NCI-H187 (cell line): Measurements from ENCODE around the gene CPED1.
"Not testable (repeated sequence)": the region's sequence is repeated elsewhere in the genome, so short reads cannot be mapped to it uniquely, and the experiment has no call there.

Experiments used
- DNase-seq, 2 experiments: peaks; one replicate each; lab custom pipeline; 2025; lab: John Stamatoyannopoulos, UW

Gene CPED1

GRCh38 chr7:121017586-121017985, 29.1 kb downstream of the CPED1 start:
- DNase-seq: no peak

DNA sequence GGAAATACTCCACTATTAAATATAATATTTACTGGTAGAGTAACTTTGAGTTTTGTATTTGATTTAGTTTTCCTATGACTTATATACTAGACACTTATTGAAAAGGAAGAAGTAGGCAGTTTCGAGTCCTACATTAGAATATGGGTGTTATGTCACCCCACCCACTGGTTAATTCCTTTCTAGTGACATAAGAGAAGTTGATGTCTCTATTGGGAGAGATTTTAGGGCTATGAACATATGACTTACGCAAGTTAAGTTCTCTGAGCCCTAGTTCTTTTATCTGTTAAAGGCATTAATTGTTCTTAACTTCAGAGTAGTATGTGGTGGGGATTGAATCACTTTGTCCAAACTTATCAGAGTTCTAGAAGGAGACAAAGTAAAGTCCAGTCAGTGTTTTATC, 30.5 kb downstream of the CPED1 start:
- no peak for DNase-seq

DNA sequence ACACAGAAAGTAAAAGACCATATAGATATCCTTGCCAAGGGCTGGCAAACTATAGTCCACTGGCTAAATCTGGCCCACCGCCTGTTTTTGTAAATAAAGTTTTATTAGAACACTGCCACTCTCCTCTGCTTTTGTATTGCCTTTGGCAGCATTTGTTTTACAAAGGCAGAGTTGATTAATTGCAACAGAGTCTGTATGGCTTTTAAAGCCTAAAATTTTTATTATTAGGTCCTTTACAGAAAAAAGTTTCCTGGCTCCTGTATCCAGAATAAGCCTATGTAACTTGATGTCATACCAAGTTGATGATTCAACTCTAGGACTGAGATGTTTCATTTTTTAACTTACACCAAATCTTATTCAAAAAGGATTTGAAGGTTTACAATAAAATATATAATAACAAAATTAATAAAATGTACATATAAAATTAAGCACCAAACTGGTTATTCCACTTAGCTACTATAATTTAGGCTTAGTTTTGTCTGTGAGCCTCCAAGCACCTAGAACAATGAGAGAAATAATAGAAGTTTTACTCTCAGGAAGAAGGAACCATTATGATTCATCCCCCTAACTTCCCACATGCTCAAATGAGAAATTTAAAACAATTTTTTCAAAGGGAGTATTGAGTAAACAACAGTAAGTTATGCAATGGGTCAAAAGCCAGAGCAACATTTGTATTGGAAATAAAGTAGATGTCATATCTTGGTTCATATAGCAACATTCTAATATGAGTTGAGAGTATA, 31.9 kb downstream of the CPED1 start:
- no peak for DNase-seq

DNA sequence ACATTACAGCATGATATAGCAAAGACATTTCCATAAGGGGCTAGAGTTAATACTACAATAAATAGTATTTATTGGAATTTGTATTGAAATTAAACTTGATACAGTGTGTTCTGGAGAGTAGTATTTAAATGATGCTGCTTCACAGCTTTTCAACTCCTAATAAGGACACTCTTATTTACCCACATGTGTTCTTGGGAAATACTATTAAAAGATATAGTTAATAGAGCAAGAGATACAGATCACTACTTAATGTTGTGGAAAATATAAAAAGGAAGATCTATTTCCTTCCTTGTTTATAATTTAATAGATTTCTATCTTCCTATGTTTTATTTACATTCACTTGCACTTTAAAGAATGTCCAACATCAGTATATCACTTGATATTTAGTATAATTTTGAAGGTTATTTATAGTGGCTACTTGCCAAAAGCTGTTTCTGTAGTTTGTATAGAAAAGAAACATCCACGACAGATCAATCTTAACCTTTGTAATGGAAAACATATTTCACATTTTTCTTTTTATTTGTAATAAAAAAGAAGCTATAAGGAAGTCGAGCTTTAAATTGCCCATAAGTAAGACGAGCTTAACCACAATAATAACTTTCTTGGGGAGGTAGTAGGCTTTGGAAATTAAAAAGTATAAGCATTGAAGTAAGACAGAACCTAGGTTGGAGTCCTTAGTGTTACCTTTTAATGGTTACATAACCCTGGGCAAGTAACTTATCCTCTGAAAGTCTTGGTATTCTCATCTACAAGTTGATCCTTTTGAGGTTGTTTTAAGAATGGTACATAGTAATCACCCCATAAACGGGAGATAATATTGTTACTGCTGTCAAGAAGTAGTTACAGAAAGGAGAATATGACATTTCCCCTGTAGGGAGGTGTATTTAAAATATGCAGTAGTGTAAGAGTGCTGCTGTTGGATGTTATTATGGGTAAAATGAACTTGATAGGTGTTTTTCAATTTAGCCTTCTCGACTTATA, 32.8 kb downstream of the CPED1 start:
- no peak for DNase-seq

DNA sequence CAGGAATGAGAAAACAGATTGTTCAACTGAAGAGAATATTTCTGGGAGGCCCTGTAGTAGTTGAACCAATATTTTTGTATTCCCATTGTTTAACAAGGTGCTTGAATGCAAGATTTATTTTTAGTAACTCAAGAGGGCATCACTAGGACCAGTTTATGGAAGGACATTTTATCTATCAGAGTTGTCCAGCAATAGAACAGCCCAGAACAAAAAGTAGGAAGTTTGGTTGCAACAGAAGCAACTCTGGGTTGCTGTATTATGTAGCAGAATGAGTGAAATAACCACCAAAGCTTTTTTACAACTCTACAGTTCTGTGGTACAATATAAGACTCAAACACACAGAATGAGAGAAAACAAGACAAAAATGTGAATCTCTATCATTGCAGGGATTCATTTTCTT, 34.7 kb downstream of the CPED1 start:
- DNase-seq: no peak

- no peak for DNase-seq
Observed at GRCh38 chr7:121023683-121024511, 35.4 kb downstream of the CPED1 start.

GRCh38 chr7:121024611-121025010, 36.1 kb downstream of the CPED1 start:
- no peak for DNase-seq

GRCh38 chr7:121026159-121026558, 37.6 kb downstream of the CPED1 start:
- DNase-seq: no peak

DNA sequence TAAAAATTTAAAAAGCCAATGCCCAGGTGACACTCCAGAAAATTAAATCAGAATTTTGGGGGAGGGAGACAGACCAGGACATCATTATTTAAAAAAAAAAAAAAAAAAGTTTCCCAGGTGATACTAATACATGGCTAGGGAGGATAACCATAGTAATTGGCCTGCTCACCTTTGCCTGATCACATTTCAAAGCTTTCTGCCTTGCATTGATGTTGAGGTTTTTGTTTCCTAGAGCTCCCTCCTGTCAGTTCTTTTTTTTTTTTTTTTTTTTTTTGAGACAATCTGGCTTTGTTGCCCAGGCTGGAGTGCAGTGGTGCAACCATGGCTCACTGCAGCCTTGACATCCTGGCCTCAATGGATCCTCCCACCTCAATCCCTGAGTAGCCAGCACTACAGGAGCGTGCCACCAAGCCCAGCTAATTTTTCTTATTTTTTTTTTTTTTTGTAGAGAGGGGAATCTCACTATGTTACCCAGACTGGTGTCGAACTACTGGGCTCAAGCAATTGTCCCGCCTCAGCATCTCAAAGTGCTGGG, 38.1 kb downstream of the CPED1 start:
- no peak for DNase-seq

GRCh38 chr7:121027761-121028669, 39.5 kb downstream of the CPED1 start:
- DNase-seq: no peak

- DNase-seq: no peak
Observed at GRCh38 chr7:121029302-121029701, 40.8 kb downstream of the CPED1 start.

DNA sequence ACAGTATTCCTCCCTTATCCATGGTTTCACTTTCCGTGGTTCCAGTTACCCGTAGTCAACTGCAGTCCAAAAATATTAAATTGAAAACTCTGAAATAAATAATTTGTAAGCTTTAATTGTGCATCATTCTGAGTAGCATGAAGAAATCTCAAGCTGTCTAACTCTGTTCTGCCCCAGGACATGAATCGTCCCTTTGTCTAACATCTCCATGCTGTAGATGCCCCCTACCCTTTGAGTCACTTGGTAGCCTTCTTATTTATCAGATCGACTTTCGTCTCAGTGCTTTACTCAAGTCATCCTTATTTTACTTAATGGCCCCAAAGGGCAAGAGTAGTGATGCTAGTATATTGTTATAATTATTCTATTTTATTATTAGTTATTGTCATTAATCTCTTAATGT, 41.8 kb downstream of the CPED1 start:
- DNase-seq: no peak

DNA sequence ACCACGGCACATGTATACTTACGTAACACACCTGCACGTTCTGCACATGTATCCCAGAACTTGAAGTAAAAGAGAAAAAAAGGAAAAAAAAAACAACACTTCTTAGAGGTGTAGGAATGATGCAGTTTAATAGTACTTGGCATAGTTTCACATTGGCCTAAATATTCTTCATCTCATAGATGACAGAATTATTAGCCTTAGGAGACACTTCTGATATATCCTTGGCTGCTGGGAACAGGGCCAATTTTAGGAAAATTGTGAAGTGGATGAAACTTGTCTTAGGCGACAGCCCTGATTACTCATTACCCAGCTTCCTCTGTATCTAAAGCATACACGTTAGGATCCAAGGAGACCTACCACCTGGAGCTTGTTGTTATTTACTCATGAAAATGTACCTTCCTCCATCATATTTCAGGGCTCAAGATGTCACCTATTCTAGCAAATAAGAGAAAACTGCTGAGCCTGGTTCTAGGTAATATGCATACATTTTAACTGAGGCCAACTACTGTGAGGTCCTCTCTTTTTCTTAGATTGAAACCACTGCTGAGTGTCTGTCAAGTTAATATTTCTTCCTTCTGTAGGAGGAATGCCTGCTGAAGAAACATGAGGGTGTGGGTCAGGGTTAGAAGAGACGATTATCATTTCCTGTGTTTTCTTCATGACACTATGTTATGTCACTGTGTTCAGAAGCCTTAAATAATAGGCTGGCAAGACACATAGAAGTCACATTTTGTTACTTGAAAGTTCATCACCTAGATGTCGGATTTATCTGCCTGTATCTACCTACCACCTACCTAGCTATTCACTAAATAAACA, 44.3 kb downstream of the CPED1 start:
- no peak for DNase-seq

- no peak for DNase-seq
Observed at GRCh38 chr7:121034929-121035328, 46.4 kb downstream of the CPED1 start.

GRCh38 chr7:121036776-121037175, 48.3 kb downstream of the CPED1 start:
- DNase-seq: not testable (repeated sequence)

DNA sequence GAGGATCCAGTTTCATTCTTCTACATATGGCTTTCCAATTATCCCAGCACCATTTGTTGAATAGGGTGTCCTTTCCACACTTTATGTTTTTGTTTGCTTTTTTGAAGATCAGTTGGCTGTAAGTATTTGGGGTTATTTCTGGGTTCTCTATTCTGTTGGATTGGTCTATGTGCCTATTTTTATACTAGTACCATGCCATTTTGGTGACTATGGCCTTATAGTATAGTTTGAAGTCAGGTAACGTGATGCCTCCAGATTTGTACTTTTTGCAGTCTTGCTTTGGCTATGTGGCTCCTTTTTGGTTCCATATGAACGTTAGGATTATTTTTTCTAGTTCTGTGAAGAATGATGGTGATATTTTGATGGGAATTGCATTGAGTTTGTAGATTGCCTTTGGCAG, 48.8 kb downstream of the CPED1 start:
- not testable (repeated sequence) for DNase-seq

DNA sequence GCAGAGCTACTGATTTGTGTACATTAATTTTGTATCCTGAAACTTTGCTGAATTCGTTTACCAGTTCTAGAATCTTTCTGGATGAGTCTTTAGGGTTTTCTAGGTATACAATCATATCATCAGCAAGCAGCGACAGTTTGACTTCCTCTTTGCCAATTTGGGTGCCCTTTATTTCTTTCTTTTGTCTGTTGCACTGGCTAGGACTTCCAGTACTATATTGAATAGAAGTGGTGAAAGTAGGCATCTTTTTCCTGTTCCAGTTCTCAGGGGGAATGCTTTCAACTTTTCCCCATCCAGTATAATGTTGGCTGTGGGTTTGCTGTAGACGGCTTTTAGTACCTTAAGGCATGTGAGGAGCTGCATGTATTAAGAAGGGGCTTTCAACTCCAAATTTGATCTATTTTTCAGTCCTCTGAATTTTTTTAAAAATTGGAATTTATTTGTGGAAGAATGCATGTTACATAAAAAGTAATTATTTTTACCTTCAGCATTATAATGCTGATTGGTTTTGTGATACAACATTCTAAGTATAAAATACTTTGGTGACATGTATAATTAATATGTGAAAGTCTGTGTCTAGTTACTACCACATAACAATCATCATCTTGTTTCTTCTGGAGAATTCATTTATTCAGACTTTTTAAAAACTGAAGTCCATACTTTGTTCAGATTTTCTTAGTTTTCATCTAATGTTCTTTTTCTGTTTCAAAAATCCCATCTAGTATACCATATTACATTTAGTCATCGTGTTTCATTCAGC, 49.6 kb downstream of the CPED1 start:
- DNase-seq: no peak

DNA sequence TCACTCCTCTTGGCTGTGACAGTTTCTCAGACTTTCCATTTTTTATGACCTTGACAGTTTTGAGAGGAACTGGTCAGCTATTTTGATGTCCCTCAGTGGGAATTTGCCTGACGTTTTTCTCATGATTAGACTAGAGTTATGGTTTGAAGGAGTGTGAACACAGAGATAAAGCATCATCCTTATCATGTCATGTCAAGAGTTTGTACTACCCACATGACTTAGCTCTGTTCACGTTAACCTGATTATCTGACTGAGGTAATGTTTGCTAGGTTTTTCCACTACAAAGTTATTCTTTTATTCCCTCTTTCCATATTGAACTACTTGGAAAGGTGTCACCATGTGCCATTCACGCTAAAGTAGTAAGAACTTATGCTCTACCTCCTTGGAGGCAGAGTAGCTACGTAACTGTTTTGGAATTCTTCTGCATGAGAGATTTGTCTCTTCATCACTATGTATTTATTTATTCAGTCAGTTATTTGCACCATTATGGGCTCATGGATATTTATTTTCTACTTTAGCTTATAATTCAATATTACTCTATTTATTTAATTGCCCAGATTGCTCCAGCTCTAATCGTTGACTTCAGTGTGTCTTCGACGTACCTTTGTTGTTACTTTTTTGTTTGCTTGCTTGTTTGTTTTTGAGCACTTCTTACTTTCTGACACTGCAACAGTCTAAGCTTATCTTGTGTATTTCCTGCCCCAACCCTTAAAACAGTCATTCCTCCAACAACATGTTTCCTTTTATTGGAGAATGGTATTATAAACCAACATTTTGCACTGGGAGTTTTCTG, 50.4 kb downstream of the CPED1 start:
- DNase-seq: no peak

- no peak for DNase-seq
Observed at GRCh38 chr7:121039510-121039822, 51.0 kb downstream of the CPED1 start.
